IMR-90 (cell line): Measurements from ENCODE around the gene ADCY9. TPM values are rescaled to one million over a fixed set of nuclear protein-coding genes. Genes with fewer than 3 reads are reported as not detected.

Source experiments
- ATAC-seq: fragments of 200-7000 bp; cut with Tn5 transposase; 2 replicates; pipeline ENCODE4 v1.9.1; 2020; ENCODE audit warnings: low read depth, mild to moderate bottlenecking, moderate library complexity
- BruUV-seq: library from RNA; stranded (reverse); fragments of 400-500 nt; replicated peaks from 2 replicates; lab custom pipeline; 2021; lab: Mats Ljungman, UMichigan
- CTCF ChIA-PET: fragments of 300-600 bp; formaldehyde crosslinking; extraction: SDS; loops from one replicate; lab custom pipeline; 2021; ENCODE audit warnings: antibody characterized with exemption; lab: Yijun Ruan, JAX
- POLR2A ChIA-PET: fragments of 300-600 bp; sonication (Branson Sonifier 250); formaldehyde crosslinking; loops from one replicate; lab custom pipeline; 2022; ENCODE audit warnings: antibody characterized with exemption; ENCODE audit not compliant: unreplicated experiment; lab: Charles Lee
- DNase-seq: peaks from one replicate; pipeline ENCODE4 v3.0.0; 2013
- H2AFZ ChIP-seq: replicated peaks from 2 replicates; pipeline ENCODE3; 2013; ENCODE audit warnings: low read length, mild to moderate bottlenecking; ENCODE audit not compliant: poor library complexity
- H2AK5ac ChIP-seq: 2 replicates; pipeline ENCODE4 v1.6.1; 2013; ENCODE audit warnings: low read depth, low read length, inconsistent platforms
- H2AK9ac ChIP-seq: replicated peaks from 2 replicates; pipeline ENCODE3; 2013; ENCODE audit warnings: mild to moderate bottlenecking, low read depth, low read length, moderate library complexity; ENCODE audit not compliant: poor library complexity
- H2BK120ac ChIP-seq: 2 replicates; pipeline ENCODE4 v1.6.1; 2013; ENCODE audit warnings: low read depth, low read length, inconsistent platforms
- H2BK15ac ChIP-seq: 3 replicates; pipeline ENCODE4 v1.6.1; 2013; ENCODE audit warnings: low read depth, low read length, inconsistent platforms
- H2BK20ac ChIP-seq: 2 replicates; pipeline ENCODE4 v1.6.1; 2013; ENCODE audit warnings: low read depth, mild to moderate bottlenecking, inconsistent platforms, low read length, moderate library complexity
- H2BK5ac ChIP-seq: 2 replicates; pipeline ENCODE4 v1.6.1; 2013; ENCODE audit warnings: mild to moderate bottlenecking, low read depth, low read length, inconsistent platforms; ENCODE audit not compliant: poor library complexity, severe bottlenecking
- H3K14ac ChIP-seq: replicated peaks from 2 replicates; pipeline ENCODE4 v1.6.1; 2013; ENCODE audit warnings: low read depth, low read length, inconsistent platforms
- H3K18ac ChIP-seq: 2 replicates; pipeline ENCODE4 v1.6.1; 2013; ENCODE audit warnings: low read depth, low read length, control low read depth
- H3K23ac ChIP-seq: 2 replicates; pipeline ENCODE4 v1.6.1; 2013; ENCODE audit warnings: low read depth, low read length, inconsistent platforms
- H3K27ac ChIP-seq: 2 replicates; pipeline ENCODE4 v1.5.1; 2013; ENCODE audit warnings: mild to moderate bottlenecking, control low read depth, low read length; ENCODE audit not compliant: insufficient read depth
- H3K27me3 ChIP-seq: 2 replicates; pipeline ENCODE4 v1.6.1; 2013; ENCODE audit warnings: low read length; ENCODE audit not compliant: control insufficient read depth, insufficient read depth
- H3K36me3 ChIP-seq: 2 replicates; pipeline ENCODE4 v1.6.1; 2013; ENCODE audit warnings: low read length, mixed read lengths; ENCODE audit not compliant: control insufficient read depth, insufficient read depth
- H3K4ac ChIP-seq: 2 replicates; pipeline ENCODE4 v1.6.1; 2013; ENCODE audit warnings: low read depth, low read length, inconsistent platforms
- H3K4me1 ChIP-seq: 2 replicates; pipeline ENCODE4 v1.6.1; 2013; ENCODE audit warnings: low read length, mixed read lengths; ENCODE audit not compliant: control insufficient read depth, insufficient read depth
- H3K4me2 ChIP-seq: 2 replicates; pipeline ENCODE4 v1.6.1; 2013; ENCODE audit warnings: low read depth, mild to moderate bottlenecking, control low read depth, low read length, moderate library complexity
- H3K4me3 ChIP-seq: 2 replicates; pipeline ENCODE4 v1.5.1; 2013; ENCODE audit warnings: low read depth, mild to moderate bottlenecking, control low read depth, low read length, moderate library complexity; ENCODE audit not compliant: insufficient read depth
- H3K56ac ChIP-seq: 2 replicates; pipeline ENCODE4 v1.6.1; 2013; ENCODE audit warnings: low read length, inconsistent platforms; ENCODE audit not compliant: insufficient read depth; ENCODE audit errors: extremely low read depth
- H3K79me1 ChIP-seq, 2 experiments: 2 replicates each; pipeline ENCODE4 v1.6.1; 2013; ENCODE audit warnings: low read length in 2 of 2, inconsistent platforms in 1 of 2, low read depth in 1 of 2
- H3K9ac ChIP-seq: 2 replicates; pipeline ENCODE4 v1.6.1; 2013; ENCODE audit warnings: low read depth, low read length, control low read depth
- H3K9me1 ChIP-seq: 2 replicates; pipeline ENCODE4 v1.6.1; 2013; ENCODE audit warnings: low read length, inconsistent platforms; ENCODE audit not compliant: insufficient read depth
- H3K9me3 ChIP-seq: 2 replicates; pipeline ENCODE4 v1.6.1; 2013; ENCODE audit warnings: low read length; ENCODE audit not compliant: control insufficient read depth, insufficient read depth
- H4K20me1 ChIP-seq: 2 replicates; pipeline ENCODE4 v1.6.1; 2013; ENCODE audit warnings: low read length, inconsistent platforms; ENCODE audit not compliant: insufficient read depth
- H4K5ac ChIP-seq: 2 replicates; pipeline ENCODE4 v1.6.1; 2013; ENCODE audit warnings: mild to moderate bottlenecking, low read depth, low read length, control low read depth
- H4K8ac ChIP-seq, 2 experiments: 2 replicates each; pipeline ENCODE4 v1.6.1; 2013; ENCODE audit warnings: low read depth in 2 of 2, low read length in 2 of 2, control low read depth in 1 of 2, inconsistent platforms in 1 of 2
- H4K91ac ChIP-seq: 2 replicates; pipeline ENCODE4 v1.6.1; 2013; ENCODE audit warnings: low read depth, low read length, inconsistent platforms; ENCODE audit not compliant: insufficient read depth
- BHLHE40 ChIP-seq: fragments of 150-350 bp; IDR thresholded peaks from 2 replicates; pipeline ENCODE4 v1.6.1; 2016; ENCODE audit warnings: mild to moderate bottlenecking, low read depth, low read length
- RFX5 ChIP-seq: IDR thresholded peaks from 2 replicates; pipeline ENCODE4 v1.8.0; 2012; ENCODE audit warnings: low read depth, mild to moderate bottlenecking, low read length, moderate library complexity
- WGBS, 2 experiments: methylation state at CpG; one replicate each; pipeline versions ENCODE4 v1.1.5 to v1.1.7; 2013; ENCODE audit warnings: missing lambda C conversion rate in 2 of 2; ENCODE audit not compliant: insufficient read length in 1 of 2; ENCODE audit errors: extremely low coverage in 2 of 2; 5-methylcytosine and 5-hydroxymethylcytosine counted together
- dilution Hi-C: fragments of 300-500 bp; cut with HindIII; formaldehyde crosslinking; loops from one replicate; pipeline ENCODE4 v1.14.3; 2018; ENCODE audit warnings: low sequenced_read_pairs; ENCODE audit not compliant: unreplicated experiment
- in situ Hi-C: fragments of 300-500 bp; cut with MboI; formaldehyde crosslinking; loops from 3 replicates; pipeline ENCODE4 v1.14.3; 2019; ENCODE audit warnings: low sequenced_read_pairs, inconsistent platforms, mixed read lengths
- intact Hi-C: fragments of 100-400 bp; cut with micrococcal nuclease; formaldehyde crosslinking; loops from 2 replicates; pipeline ENCODE4 v1.10.0; 2022
- polyA plus RNA-seq, 3 experiments: library from polyadenylated mRNA; depleted of rRNA; stranded (reverse); fragments of >200 nt; gene quantifications; 2 replicates each; pipeline ENCODE4 v1.2.3, GENCODE V29; 2012; ENCODE audit warnings: low replicate concordance in 1 of 3
- total RNA-seq: library from RNA; depleted of rRNA; stranded (reverse); fragments of >200 nt; gene quantifications from 2 replicates; pipeline ENCODE4 v1.2.3, GENCODE V29; 2012

Gene ADCY9
- total and polyA plus RNA-seq, 2 of the 4 experiments (the other 2 are of a cell fraction), result 5.4 to 12.5 TPM

DNA sequence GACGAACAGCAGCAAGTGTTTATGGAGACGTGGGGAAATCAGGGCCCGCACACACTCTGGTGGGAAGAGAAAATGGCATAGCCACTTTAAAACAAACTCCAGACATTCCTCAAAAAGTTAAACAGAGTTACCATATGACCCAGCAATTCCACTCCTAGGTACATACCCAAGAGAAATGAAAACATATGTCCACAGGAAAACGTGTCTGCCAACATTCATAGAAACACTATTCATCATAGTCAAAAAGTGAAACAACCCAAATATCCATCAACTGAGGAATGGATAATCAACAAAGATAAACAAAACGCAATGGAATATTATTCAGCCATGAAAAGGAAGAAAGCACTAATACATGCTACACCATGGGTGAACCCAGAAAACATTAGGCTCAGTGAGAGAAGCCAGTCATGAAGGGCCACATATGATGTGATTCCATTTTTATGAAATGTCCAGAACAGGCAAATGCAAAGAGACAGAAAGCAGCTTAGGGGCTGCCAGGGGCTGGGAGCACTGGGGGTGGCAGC, 32.8 kb downstream of the ADCY9 start:
- Histone ChIP-seq H3K79me1 (peaks cover 31 to 83% of the 10 kb centered on the region in 2 experiments), H2BK15ac (no peak overlapping the region), H4K91ac (no peak overlapping the region), H3K27ac (no peak overlapping the region), H3K4ac (no peak overlapping the region), H3K4me2 (no peak overlapping the region), H3K9ac (no peak overlapping the region), H4K20me1 (peaks cover 27% of the 10 kb centered on the region), H3K9me3 (no peaks in the 10 kb centered on the region), H3K18ac (no peak overlapping the region), H3K4me3 (no peak overlapping the region), H3K14ac (no peak overlapping the region), H4K8ac (no peak overlapping the region), H3K23ac (no peak overlapping the region), H2BK20ac (no peak overlapping the region), H3K56ac (no peak overlapping the region), H2AK5ac (no peak overlapping the region), H2AK9ac (no peak overlapping the region), H2BK5ac (no peak overlapping the region), H3K36me3 (no peaks in the 10 kb centered on the region), H4K5ac (no peak overlapping the region), H3K27me3 (no peaks in the 10 kb centered on the region), H3K4me1 (peaks cover 9% of the 10 kb centered on the region), H2AFZ (no peak overlapping the region), H2BK120ac (no peak overlapping the region), H3K9me1 (peaks cover 11% of the 10 kb centered on the region)
- WGBS, 2 experiments, result 33% methylated on average over 1 of the region's 5 CpGs; no CpG with 5 or more reads in 1 of the 2 experiments
- CTCF ChIA-PET, result no interaction called here
- TF ChIP-seq RFX5 (no peak), BHLHE40 (no peak)
- ATAC-seq, result no peak
- dilution Hi-C loops, result no loop called here
- in situ Hi-C loops, result no loop called here
- no TSS peak for BruUV-seq
- intact Hi-C loops, result no loop called here
- DNase-seq, result no peak
- POLR2A ChIA-PET, result no interaction called here
